Pulmonary artery endothelial cell (primary cell): Measurements from ENCODE around the gene SEC24B. TPM values are rescaled to one million over a fixed set of nuclear protein-coding genes. Genes with fewer than 3 reads are reported as not detected.
"Not testable (repeated sequence)": the region's sequence is repeated elsewhere in the genome, so short reads cannot be mapped to it uniquely, and the experiment has no call there.

ENCODE experiments used
- DNase-seq: peaks from one replicate; pipeline ENCODE4 v3.0.0-alpha.2; 2011; ENCODE audit warnings: low read depth, low spot score
- total RNA-seq: library from RNA; depleted of rRNA; stranded (reverse); fragments of >200 nt; gene quantifications from 2 replicates; pipeline ENCODE4 v1.2.3, GENCODE V29; 2014

The SEC24B gene
- total RNA-seq, 1 donor from 2014 or later = 12.9 TPM

DNA sequence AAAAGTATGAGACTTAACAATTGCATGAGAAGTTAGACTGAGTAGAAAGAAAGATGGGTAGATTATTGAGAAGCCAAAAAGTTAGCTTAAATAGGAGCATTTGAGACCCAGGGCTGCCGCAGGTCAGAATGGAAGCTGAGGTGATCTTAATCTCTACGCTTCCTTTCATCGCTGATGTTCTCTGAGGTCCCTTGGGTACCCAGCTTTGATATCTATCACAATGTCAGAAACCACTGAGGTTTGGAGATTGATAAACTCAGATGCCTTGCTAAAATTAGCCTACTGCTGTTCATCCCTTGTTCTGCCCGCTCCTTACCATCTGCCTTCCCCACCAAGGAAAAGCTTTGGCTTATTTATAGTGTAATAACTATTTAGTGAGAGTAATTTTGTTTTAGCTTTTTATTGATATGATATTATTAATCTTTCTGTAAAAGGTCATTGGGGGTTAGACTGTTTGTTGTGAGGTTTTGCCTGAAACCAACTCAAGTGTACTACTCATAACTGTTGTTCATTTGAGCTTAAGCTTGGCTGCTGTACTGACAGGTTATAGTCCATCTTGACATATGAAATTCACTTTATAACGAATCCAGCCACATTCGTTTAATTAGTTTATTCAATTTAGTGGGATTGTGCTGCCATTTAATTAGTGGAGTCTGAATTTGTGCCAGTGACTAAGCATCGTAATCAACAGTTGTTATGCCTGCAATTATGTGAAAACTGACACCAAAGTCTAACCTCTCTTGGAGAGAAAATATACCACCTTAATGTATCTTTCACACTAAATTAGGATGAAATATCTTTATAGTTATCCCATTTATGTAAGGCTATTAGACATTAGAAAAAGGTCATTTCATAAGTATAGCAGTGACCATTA is 141.6 kb downstream of the SEC24B start:
- no peak for DNase-seq

DNA sequence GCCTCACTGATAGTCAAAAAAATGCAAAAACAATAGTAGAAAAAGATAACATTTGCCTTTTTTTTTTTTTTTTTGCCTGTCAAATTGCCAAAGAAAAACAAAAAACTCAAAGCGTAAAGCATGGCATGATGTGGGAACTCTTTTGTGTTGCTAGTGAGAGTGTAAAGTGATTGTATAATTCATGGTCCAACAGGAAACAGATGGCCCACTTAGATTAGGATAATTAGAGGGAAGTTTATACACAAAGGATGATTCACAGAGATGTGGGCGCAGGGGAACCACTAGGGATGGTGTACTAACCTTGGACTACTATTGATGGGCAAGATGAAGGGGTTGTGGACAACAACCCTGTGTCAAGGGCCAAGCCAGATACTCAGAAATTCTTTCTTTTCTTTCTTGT is 142.8 kb downstream of the SEC24B start:
- DNase-seq = peak; percentile 97

DNA sequence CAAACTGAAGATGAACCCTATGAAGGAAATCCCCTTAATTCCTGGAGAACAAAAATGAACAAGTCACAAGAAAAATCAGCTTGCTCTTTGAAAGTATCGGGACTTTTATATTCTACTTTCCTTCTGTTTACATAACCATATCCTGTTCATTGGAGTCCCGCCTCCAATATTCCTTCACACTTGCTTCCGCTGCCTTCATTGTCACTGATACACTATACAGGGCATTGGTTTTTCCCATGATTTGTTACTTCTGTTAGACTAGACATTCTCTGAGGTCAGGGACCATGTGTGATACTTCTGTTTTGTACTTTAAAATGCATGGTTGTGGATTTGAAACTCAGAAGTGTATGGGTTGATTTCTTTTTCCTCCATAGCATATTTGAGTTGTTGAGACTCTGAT is 145.2 kb downstream of the SEC24B start:
- no peak for DNase-seq

DNA sequence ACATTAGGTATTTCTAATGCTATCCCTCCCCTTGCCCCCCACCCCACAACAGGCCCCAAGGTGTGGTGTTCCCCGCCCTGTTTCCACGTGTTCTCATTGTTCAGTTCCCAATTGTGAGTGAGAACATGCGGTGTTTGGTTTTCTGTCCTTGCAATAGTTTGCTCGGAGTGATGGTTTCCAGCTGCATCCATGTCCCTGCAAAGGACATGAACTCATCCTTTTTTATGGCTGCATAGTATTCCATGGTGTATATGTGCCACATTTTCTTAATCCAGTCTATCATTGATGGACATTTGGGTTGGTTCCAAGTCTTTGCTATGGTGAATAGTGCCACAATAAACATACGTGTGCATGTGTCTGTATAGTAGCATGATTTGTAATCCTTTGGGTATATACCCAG is 146.4 kb downstream of the SEC24B start:
- DNase-seq = not testable (repeated sequence)

DNA sequence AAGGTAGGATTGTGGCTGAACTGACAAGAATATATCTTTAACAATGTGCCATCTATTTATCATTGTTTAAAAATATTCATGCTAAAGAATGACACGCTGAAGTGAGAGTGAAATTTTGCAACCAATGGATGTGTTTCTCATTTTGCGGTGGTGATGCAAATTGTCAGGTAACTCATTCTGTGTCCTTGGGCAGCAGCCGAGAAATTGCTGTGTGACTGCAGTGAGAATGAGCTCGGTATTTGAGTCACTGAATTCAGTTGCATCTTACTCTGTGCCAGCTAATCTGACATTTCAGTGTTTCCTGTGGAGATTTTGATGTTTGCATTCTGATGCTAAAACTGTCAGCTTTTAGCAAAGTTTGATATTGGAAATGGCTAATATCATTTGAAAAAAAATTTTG is 154.6 kb downstream of the SEC24B start:
- DNase-seq = no peak

DNA sequence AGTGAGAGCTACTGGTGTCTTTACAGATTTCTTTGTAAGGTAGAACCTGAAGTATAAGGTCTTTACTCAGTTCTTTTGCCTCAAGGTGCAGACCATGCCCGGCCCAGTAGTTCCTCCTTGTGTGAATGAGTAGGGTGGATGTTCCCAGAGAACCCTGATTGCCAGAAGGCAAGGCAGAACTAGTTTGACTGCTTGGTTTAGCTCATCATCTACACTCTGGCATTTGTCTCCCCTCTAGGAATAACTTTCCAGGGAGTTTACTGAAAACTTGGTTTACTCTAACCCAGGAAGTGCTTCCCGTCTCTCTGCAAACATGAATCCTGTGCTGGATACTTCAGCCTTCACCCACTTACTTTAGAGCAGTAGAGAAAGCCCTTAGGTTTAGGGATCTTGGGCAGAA is 155.5 kb downstream of the SEC24B start:
- no peak for DNase-seq

DNA sequence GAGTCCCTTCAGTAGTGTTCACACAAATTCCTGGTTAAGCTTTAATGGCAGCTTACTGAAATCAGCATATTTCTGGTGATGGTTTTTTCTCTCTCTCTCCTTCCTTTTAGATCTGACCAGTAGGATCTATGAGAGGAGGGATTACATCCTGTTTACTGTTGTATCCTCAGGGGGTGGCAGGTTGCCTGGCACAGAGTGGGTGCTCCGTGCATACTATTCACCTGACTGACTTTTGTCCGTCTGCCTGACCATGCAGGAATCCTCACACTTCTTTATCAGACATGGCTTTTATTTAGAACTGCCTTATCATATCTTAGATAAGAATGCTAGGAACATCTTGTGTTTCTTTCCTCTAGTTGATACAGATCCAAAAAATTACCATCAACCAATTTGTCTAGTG is 156.0 kb downstream of the SEC24B start:
- DNase-seq = no peak

Other genes with a start within 250 kb of the SEC24B start
- gene COL25A1, start 131.2 kb upstream of the SEC24B start, total RNA-seq = 0.14 and 4.0 TPM in 2 replicates
- gene MCUB, start 126.4 kb downstream of the SEC24B start, total RNA-seq = 48.6 and 73.6 TPM in 2 replicates